SK-MEL-5 (cell line): ENCODE results near the gene PHF11. TPM values are rescaled to one million over a fixed set of nuclear protein-coding genes. Genes with fewer than 3 reads are reported as not detected.

ENCODE experiments used
- DNase-seq: peaks from one replicate; pipeline ENCODE4 v3.0.0-alpha.2; 2016; ENCODE audit warnings: low read depth, low spot score
- in situ Hi-C: cut with HindIII; loops from 2 replicates; pipeline ENCODE4 v1.10.0; 2016; ENCODE audit warnings: low sequenced_read_pairs, high pct_unique_total_duplicates, low pct_unique_long_range_greater_than_20kb
- total RNA-seq: library from RNA; depleted of rRNA; stranded (reverse); fragments of >200 nt; shearing (Covaris generic); gene quantifications from 2 replicates; pipeline ENCODE4 v1.2.3, GENCODE V29; 2014; rRNA removed

The PHF11 gene
- total RNA-seq, 1 experiment from 2014 or later, result 8.8 TPM

DNA sequence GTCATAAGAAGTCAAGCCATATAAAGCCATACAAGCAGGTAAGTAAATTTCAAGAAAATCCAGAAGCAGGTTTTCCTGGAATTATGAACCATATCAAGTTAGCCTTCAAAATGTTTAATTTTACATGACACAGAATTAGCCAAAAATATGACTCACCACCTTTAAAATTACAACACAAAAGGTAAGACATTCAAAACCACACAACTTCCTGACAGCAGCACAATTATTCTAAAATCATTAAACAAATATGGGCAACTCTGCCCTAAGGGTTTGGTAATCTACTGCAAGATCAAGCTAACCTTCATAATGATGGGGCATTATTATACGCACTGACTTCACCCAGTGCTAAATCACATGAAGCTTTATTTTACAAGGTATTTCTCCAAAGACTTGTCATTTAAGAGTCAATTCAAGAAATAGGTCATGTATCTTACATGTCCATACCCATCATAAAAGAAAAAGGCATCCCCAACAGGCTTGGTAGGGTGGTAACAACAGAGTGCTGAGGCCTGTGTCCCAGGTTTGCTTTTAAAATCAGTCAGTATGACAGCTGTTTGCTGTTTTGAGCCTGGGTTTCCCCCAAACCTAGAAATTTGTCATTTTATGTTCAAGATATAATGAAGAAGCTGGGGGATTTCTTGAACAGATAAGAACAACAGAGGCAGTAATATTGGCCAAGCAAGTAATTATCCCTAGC, 74.4 kb downstream of the PHF11 start:
- in situ Hi-C loops, result no loop called here
- DNase-seq, result no peak

DNA sequence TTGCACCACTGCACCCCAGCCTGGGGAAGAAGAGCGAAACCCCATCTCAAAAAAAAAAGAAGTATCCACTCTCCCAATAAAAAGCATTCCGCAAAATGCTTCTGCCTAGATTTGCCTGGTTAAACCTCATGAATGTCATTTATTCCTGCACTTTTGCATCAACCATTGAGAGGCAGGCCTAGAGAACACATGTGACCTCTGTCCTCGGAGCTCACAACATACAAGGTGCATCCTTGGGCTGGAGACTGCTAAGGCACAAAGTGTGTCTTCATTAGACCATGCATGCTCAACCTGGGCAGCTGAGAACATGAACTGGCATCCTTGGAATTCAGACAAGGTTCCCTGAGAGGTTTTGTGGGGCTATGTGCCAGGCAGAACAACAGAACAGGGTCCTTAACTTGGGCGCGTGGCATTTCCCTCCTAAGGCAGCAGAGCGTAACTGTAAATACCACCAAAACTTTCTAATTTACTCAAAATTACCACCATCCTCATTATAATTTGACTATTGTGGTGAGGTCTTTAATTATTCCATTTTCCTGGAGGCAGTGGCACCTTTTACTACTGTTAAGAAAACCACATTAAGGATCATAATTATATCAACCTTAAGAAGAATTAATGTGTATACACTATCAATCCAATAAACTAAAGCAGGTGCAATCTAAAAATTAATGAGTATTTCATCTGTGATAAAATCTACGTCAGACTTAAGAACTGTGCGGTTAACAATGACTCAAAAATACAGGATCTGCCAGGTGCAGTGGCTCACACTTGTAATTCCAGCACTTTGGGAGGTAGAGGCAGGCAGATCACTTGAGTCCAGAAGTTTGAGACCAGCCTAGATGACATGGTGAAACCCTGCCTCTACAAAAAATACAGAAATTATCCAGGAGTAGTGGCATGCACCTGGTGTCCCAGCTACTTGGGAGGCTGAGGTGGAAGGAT, 75.8 kb downstream of the PHF11 start:
- DNase-seq, result no peak
- in situ Hi-C loops, result no loop called here

Other genes starting within 250 kb of the PHF11 start
- gene CDADC1, start 248.0 kb upstream of the PHF11 start, total RNA-seq, result 4.9 and 7.6 TPM in 2 replicates
- 16.4 and 16.9 TPM in 2 replicates for gene CAB39L, start 51.9 kb upstream of the PHF11 start, total RNA-seq
- 40.3 and 44.5 TPM in 2 replicates for gene SETDB2, start 51.7 kb upstream of the PHF11 start, total RNA-seq
- gene RCBTB1, start 89.6 kb downstream of the PHF11 start, total RNA-seq, result 17.6 and 18.0 TPM in 2 replicates
- not detected in 2 replicates for gene ARL11, start 132.6 kb downstream of the PHF11 start, total RNA-seq
- gene EBPL, start 195.5 kb downstream of the PHF11 start, total RNA-seq, result 97.8 and 114 TPM in 2 replicates